HG03025 (cell line): ENCODE results near the gene HOTAIR.

Experiments used
- ATAC-seq: cut with Tn5 transposase; IDR thresholded peaks from one replicate; pipeline ENCODE4 v1.9.1; 2021; ENCODE audit warnings: mild to moderate bottlenecking, moderate library complexity; ENCODE audit not compliant: unreplicated experiment, low FRiP score

Gene HOTAIR

GRCh38 chr12:53950437-53950773 is 24.3 kb downstream of the HOTAIR start:
- ATAC-seq = no peak

GRCh38 chr12:53949631-53950436 is 24.9 kb downstream of the HOTAIR start:
- ATAC-seq = no peak

GRCh38 chr12:53948650-53949593 is 25.8 kb downstream of the HOTAIR start:
- ATAC-seq = no peak

- ATAC-seq = no peak
Observed at GRCh38 chr12:53947743-53948142, 27.0 kb downstream of the HOTAIR start.

- ATAC-seq = no peak
Observed at GRCh38 chr12:53944907-53945847, 29.6 kb downstream of the HOTAIR start.

- no peak for ATAC-seq
Observed at GRCh38 chr12:53944209-53944608, 30.5 kb downstream of the HOTAIR start.

GRCh38 chr12:53942467-53942997 is 32.2 kb downstream of the HOTAIR start:
- ATAC-seq = no peak

GRCh38 chr12:53941750-53942149 is 33.0 kb downstream of the HOTAIR start:
- no peak for ATAC-seq

- no peak for ATAC-seq
Observed at GRCh38 chr12:53941187-53941586, 33.6 kb downstream of the HOTAIR start.

GRCh38 chr12:53940443-53941014 is 34.2 kb downstream of the HOTAIR start:
- ATAC-seq = no peak

- ATAC-seq = no peak
Observed at GRCh38 chr12:53939141-53940108, 35.3 kb downstream of the HOTAIR start.

- no peak for ATAC-seq
Observed at GRCh38 chr12:53938326-53939140, 36.2 kb downstream of the HOTAIR start, which contains the start of gene HOXC13. TSS of gene HOXC13 (plus strand) at chr12:53938831. CDS start at chr12:53938907, 76 bp downstream.

- ATAC-seq = no peak
Observed at GRCh38 chr12:53937596-53938325, 37.0 kb downstream of the HOTAIR start.

- ATAC-seq = no peak
Observed at GRCh38 chr12:53937099-53937498, 37.7 kb downstream of the HOTAIR start.

GRCh38 chr12:53935383-53936341 is 39.1 kb downstream of the HOTAIR start:
- ATAC-seq = no peak

- ATAC-seq = no peak
Observed at GRCh38 chr12:53932915-53933314, 41.8 kb downstream of the HOTAIR start.
